ENCODE data around the gene METTL26.

Gene METTL26

GRCh38 chr16:636206-637080 is at the start of gene METTL26:
METTL26 (minus strand) TSS chr16:636305; CDS start chr16:636290, 15 bp downstream.
- H3K27ac ChIP-seq (ENCODE audit: low read depth, low read length): peak within 1 kb of the TSS; percentile 72
- H3K4me2 ChIP-seq (ENCODE audit: low read depth, low read length, poor library complexity, severe bottlenecking): peak within 1 kb of the TSS; percentile 76
- no peaks in the 10 kb centered on the region for H4K20me1 ChIP-seq (ENCODE audit: low read depth, low read length)
- TF ChIP-seq CTCF (IDR thresholded peaks at IDR 0.05; ENCODE audit: insufficient read depth, low read length, poor library complexity, severe bottlenecking) (no peak), EZH2phosphoT487 (conservative IDR thresholded peaks at IDR 0.05; ENCODE audit: low read length) (no peak)
- H3K9me3 ChIP-seq (ENCODE audit: insufficient read depth, low read length): no peaks in the 10 kb centered on the region
- no peaks in the 10 kb centered on the region for H3K27me3 ChIP-seq (ENCODE audit: low read length)
- peak within 1 kb of the TSS; percentile 59 for H3K4me3 ChIP-seq (ENCODE audit: insufficient read depth, low read length, poor library complexity, severe bottlenecking)
- H3F3A ChIP-seq (ENCODE audit: insufficient read depth): peaks cover 17% of the 10 kb centered on the region
- H3K9me2 ChIP-seq (replicated peaks; ENCODE audit: insufficient read depth, low read length): no peaks in the 10 kb centered on the region
- H3K9ac ChIP-seq (ENCODE audit: low read length): peak within 1 kb of the TSS; percentile 87
- peak within 1 kb of the TSS; percentile 82 for H2AFZ ChIP-seq (ENCODE audit: low read depth, low read length, severe bottlenecking)
- H3K79me2 ChIP-seq (ENCODE audit: insufficient read depth, low read length): no peaks in the 10 kb centered on the region; the same call in 1 of the 2 replicates
- H3K36me3 ChIP-seq (ENCODE audit: low read length): no peaks in the 10 kb centered on the region

GRCh38 chr16:684961-685696 is 49.0 kb upstream of the METTL26 start:
- H3K36me3 ChIP-seq (ENCODE audit: low read length): no peaks in the 10 kb centered on the region
- no peaks in the 10 kb centered on the region for H3K27me3 ChIP-seq (ENCODE audit: low read length)
- no peak overlapping the region for H3K27ac ChIP-seq (ENCODE audit: low read depth, low read length)
- no peak overlapping the region for H2AFZ ChIP-seq (ENCODE audit: low read depth, low read length, severe bottlenecking)
- H4K20me1 ChIP-seq (ENCODE audit: low read depth, low read length): no peaks in the 10 kb centered on the region
- H3K9me2 ChIP-seq (replicated peaks; ENCODE audit: insufficient read depth, low read length): no peaks in the 10 kb centered on the region
- H3K79me2 ChIP-seq (ENCODE audit: insufficient read depth, low read length): peaks cover 23% of the 10 kb centered on the region; the same call in 1 of the 2 replicates
- TF ChIP-seq EZH2phosphoT487 (conservative IDR thresholded peaks at IDR 0.05; ENCODE audit: low read length): no peak
- TF ChIP-seq CTCF (IDR thresholded peaks at IDR 0.05; ENCODE audit: insufficient read depth, low read length, poor library complexity, severe bottlenecking): no peak
- H3F3A ChIP-seq (ENCODE audit: insufficient read depth): no peaks in the 10 kb centered on the region; the same call in 1 of the 2 replicates
- no peak overlapping the region for H3K4me2 ChIP-seq (ENCODE audit: low read depth, low read length, poor library complexity, severe bottlenecking)
- H3K9me3 ChIP-seq (ENCODE audit: insufficient read depth, low read length): no peaks in the 10 kb centered on the region
- H3K9ac ChIP-seq (ENCODE audit: low read length): no peak overlapping the region
- no peak overlapping the region for H3K4me3 ChIP-seq (ENCODE audit: insufficient read depth, low read length, poor library complexity, severe bottlenecking)

GRCh38 chr16:684071-684794 is 48.1 kb upstream of the METTL26 start, which contains the start of gene JMJD8:
JMJD8 (minus strand) TSS chr16:684334; CDS start chr16:684319, 15 bp downstream.
- Histone ChIP-seq H3K27ac (ENCODE audit: low read depth, low read length) (peak within 1 kb of the TSS; percentile 38; the same call in 1 of the 2 replicates), H3K4me3 (ENCODE audit: insufficient read depth, low read length, poor library complexity, severe bottlenecking) (peak within 1 kb of the TSS; percentile 55), H3K9ac (ENCODE audit: low read length) (peak within 1 kb of the TSS; percentile 58), H3K9me2 (replicated peaks; ENCODE audit: insufficient read depth, low read length) (no peaks in the 10 kb centered on the region), H3K4me2 (ENCODE audit: low read depth, low read length, poor library complexity, severe bottlenecking) (peak within 1 kb of the TSS; percentile 64), H3K79me2 (ENCODE audit: insufficient read depth, low read length) (peaks cover 23% of the 10 kb centered on the region; the same call in 1 of the 2 replicates), H3K36me3 (ENCODE audit: low read length) (no peaks in the 10 kb centered on the region), H3F3A (ENCODE audit: insufficient read depth) (peaks cover 4% of the 10 kb centered on the region; the same call in 1 of the 2 replicates), H4K20me1 (ENCODE audit: low read depth, low read length) (no peaks in the 10 kb centered on the region), H3K9me3 (ENCODE audit: insufficient read depth, low read length) (no peaks in the 10 kb centered on the region), H3K27me3 (ENCODE audit: low read length) (no peaks in the 10 kb centered on the region), H2AFZ (ENCODE audit: low read depth, low read length, severe bottlenecking) (no peak within 1 kb of the TSS)
- TF ChIP-seq EZH2phosphoT487 (conservative IDR thresholded peaks at IDR 0.05; ENCODE audit: low read length) (no peak), CTCF (IDR thresholded peaks at IDR 0.05; ENCODE audit: insufficient read depth, low read length, poor library complexity, severe bottlenecking) (no peak)
